ENCODE data around the gene LGI4.

LGI4 gene

DNA sequence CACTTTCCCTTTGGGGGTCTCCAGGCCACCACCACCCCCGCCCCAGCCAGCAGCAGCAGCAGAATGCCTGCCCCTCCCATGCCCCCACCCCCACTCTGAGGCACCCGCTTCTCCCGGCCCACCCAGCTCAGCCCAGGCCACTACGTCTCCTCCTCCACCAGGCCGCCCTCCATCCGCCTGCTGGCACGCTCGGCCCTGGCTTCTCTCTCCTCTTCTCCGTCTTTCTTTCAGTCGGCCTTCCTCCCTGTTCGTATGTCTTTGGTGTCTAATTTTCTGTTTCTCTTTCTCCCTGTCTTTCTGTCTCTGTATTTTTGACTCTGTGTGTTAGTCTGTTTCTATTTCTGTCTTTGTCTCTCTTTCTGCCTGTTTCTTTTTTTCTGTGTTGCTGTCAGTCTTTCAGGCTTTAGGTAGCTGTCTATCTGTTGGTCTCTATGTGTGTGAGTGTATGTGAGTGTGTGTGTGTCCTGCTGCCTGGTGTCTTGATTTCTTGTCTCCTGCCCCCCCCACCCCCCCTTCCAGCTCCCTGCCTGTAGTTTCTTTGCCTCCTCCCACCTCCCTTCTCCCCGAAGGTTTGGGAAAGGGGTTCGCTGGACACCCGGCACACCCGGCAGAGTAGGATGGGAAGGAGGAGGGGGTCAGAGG, at the start of gene LGI4:
TSS of gene LGI4 (minus strand) at position 459 of the 642 bp plus-strand sequence. CDS start at position 80, 379 bp downstream.
- DNase-seq: peak in 4 of 56 donors; percentile 17 to 52 (median 30)

DNA sequence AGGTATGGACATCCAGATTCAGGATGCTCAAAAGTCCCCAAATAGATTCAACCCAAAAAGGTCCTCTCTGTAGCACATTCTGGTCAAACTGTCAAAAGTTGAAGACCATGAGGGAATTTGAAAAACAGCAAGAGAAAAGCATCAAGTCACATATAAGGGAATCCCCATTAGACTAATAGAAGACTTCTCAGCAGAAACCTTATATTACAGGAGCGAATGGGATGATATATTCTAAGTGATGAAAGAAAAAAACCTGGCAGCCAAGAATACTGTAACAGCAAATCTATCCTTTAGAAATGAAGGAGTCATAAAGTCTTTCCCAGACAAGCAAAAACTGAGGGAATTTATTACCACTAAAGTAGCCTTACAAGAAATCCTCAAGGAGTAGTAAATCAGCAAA, 49.4 kb upstream of the LGI4 start:
- DNase-seq: no peak

DNA sequence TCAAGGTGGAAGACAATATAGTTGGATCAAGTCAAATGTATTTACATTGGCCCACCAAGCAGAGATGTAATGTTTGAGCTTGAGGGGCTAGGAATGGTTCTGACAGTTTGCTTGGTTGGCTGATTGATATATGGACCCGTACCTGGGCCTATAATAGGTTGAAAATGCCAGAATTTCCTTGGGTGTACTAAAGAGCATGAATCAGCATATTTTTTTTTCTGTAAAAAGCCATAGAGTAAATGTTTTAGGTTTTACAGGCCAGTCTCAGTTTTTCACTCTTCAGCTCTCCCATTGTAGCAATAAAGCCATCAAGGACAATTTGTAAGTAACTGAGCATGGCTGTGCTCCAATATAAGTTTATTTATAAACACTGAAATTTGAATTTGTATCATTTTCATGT, 46.5 kb upstream of the LGI4 start:
- DNase-seq: no peak

DNA sequence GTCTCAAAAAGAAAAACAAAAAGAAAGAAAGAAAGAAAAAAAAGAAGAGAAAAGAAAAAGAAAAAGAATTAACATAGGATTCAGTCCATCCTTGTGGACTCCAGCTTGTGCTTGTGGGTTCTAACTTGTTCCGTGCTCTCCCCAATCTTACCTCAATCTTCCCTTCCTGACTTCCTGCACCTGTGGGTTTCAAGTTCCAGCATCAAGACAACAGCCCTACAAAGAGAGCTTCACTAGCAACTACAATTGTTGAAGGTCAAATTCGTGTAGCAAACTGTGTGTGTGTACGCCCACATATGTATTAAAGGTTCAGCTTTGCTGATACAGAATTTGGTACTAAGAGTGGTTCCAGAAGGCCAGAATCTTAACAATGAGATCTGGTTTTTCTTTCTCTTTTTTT, 45.0 kb upstream of the LGI4 start:
- no peak for DNase-seq

DNA sequence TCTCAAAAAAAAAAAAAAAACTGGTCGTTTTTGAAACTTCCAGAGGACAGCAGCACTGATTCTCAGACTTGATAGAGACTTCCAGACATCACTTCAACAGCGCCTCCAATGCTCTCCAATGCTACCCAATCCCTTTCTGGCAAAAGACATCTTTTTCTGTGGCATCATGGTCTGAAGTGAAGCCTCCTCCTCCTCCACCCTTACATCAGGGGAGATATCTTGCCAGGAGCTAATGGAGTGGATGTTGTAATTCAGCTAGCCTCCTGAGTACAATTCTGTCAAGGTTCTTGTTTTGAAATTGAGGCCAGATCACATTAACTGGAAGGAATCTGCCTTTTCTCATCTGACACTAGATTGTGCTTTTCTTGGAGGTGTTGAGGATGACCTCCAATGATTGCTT, 43.8 kb upstream of the LGI4 start:
- no peak for DNase-seq

DNA sequence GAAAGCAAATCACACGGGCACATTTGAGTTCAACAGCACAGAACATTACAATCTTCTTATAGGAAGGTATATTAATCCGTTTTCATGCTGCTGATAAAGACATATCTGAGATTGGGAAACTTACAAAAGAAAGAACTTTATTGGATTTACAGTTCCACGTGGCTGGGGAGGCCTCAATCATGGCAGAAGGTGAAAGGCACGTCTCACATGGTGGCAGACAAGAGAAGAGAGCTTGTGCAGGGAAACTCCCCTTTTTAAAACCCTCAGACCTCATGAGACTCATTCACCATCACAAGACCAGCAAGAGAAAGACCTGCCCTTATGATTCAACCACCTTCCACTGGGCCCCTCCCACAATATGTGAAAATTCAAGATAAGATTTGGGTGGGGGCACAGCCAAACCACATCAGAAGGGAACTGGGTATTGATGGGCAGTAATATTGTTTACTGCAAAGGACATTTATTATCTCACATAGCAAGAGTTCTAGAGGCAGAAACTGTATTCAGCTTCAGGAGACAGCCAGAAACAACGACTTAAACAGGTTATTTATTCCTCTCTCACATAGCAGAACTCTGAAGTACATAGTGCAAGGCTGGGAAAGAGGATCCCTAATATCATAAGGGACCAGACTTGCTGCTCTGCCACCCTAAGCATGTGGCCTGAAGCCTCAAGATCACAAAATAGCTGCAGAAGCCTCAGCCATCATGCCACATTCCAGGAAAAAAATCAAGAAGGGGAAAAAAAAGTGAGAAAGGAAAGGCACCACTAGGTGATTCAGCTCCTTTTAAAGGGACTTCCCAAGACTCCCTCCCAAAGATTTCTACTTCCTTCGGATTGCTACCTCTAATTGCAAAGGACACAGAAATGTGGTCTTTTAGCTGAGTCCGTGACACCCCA, 42.8 kb upstream of the LGI4 start:
- no peak for DNase-seq

DNA sequence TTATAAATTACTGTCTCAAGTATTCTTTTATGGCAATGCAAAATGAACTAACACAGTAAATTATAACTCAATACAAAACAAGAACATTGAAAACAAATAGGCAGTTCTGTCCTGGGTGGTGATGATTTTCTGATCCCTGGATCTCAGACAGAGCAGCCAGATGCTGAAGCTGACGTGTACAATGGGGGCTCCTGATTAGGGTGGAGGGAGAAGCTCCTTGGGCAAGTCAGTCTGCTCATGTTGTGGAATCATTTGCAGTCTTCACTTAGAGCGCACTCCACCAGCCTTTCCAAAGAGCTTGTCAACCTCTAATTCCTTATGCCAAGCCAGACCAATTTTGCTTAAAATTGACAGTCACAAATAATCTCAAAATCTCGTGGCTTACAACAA, 41.3 kb upstream of the LGI4 start:
- DNase-seq: no peak

DNA sequence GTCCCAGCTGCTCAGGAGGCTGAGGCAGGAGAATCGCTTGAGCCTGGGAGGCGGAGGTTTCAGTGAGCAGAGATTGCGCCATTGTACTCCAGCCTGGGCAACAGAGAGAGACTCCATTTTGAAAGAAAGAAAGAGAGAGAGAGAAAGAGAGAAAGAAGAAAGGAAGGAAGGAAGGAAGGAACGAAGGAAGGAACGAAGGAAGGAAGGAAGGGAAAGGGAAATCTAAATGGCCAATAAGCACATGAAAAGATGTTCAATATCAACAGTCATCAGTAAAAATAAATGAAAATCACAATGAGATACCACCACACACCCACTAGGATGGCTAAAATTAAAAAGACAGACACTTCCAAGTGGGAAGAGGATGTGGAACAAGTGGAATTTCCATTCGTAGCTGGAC, 39.4 kb upstream of the LGI4 start:
- no peak for DNase-seq

DNA sequence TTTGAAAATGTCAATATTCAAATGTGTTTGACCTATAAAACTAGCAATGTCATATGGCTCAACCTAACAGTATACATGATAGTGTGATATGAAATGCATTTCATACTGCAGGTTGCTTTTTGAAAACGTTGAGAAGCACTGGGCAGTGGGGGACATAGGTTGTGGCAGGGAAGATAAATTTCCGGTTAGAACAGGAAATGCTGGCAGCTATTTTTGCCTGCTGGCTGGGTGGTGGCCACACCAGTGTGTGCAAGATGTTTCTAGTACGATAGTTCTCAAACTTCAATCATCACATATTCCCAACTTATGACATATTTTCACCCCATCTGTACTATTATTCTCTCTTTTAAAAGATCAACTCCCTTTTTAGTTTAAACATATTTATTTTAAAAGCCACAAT, 36.9 kb upstream of the LGI4 start:
- DNase-seq: no peak

DNA sequence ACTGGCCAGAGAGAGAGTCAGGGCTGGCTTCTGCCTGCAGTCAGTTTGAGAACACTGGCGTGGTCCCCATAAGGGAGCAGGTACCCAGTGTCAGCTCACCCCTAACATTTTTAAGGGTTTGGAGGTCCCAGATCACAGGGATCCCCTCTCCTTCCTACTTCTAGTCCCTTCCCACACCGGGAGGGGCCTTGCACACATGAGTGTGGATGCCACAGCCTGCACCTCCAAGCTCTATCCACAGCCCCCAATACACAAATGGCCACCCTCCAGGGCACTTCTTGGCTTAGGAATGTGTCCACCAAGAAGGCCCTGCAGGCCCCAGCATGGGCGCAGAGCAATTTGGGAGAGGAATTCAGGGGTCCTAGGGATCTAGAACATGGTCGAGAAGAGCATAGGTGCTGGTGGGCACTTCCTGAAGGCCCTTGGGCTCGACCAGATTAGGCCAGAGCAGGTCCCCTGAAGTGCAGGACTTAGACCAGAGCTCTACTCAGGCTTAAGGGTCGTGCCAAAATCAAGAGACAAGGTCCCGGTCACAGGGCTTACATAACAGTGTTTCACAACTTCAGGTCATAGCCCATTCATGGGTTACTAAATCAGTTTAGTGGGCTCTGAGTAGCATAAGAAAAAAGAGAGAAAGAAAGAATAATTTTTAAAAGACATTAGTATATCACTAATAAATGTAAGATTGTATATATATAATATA, 35.7 kb upstream of the LGI4 start:
- no peak for DNase-seq

DNA sequence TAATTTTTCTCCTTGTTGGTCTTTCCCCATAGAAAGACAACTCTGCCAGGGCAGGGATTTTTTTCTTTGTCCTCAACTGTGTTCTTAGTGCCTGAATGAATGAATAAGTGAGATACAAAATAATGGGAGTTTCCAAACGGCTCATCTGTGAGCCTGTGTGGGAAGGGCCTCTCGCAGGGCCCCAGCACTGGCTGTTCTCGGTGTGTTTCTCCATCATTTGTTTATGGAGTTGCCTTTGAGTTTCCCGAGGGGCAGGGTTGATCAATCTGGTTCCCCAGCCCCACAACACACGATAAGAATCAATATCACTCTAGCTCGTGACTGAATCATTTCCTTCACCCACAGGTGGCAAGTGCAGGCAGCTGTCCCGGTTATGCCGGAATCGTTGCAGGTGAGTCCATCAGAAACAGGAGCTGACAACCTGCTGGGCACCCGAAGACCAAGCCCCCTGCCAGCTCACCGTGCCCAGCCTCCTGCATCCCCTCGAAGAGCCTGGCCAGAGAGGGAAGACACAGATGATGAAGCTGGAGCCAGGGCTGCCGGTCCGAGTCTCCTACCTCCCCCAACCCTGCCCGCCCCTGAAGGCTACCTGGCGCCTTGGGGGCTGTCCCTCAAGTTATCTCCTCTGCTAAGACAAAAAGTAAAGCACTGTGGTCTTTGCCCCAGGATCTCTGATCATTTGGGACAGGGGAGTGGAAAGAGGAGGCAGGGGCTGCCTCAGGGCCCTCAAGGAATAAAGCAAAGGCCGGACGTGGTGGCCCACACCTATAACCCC, 34.5 kb upstream of the LGI4 start:
- DNase-seq: no peak

DNA sequence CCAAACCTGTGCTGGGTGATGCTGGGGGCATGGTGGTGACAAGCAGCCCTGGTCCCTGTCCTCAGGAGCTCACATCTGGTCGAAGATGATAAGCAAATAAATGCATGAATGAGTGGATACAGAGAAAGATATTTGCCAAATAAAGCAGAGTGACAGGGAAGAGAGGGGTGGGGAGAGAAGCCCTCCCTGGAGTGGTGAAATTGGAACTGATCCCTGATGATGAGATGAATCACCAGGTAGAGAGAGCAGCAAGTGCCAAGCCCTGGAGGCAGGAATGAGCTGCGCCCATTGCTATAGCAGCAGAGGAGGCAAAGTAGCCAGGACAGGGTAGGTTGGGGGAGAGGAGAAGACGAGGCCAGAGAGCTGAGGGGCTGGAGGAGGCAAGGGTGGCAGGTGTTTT, 33.3 kb upstream of the LGI4 start:
- no peak for DNase-seq

DNA sequence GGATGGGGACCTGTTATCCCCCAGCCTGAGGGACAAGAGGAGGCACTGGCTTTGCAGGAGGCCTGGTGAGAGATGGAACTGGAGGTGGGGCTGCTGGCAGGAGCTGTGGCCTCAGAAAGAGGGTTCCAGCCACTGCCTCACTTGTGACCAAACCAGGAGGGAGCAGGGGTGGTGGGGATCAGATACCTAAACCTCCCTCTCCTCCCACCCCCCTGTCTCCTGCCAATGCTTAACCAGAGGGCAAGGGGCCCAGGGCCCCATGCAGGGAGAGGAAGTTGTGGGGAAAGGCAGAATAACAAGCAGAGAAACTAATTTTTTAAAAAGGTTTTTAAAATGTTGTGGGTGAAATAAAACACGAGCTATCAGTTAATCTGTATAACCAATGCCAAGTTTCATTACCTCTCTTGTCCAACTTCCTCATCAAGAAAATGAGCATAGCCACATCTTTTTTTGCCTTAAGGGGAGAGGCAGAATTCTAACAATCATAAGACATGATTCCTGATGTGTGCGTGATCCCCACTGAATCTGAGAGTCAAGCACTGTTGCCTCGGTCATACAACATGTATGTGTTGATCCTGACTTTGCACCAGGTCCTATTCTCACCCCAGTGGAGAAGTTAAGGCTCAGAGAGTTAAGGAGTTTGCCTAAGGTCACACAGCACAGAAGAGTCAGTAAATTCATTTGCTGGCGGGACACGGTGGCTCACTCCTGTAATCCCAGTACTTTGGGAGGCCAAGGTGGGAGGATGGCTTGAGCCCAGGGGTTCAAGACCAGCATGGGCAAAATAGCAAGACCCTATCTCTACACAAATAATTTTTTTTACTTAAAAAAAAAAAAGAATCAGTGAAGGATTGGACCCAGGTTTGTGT, 32.6 kb upstream of the LGI4 start:
- no peak for DNase-seq

DNA sequence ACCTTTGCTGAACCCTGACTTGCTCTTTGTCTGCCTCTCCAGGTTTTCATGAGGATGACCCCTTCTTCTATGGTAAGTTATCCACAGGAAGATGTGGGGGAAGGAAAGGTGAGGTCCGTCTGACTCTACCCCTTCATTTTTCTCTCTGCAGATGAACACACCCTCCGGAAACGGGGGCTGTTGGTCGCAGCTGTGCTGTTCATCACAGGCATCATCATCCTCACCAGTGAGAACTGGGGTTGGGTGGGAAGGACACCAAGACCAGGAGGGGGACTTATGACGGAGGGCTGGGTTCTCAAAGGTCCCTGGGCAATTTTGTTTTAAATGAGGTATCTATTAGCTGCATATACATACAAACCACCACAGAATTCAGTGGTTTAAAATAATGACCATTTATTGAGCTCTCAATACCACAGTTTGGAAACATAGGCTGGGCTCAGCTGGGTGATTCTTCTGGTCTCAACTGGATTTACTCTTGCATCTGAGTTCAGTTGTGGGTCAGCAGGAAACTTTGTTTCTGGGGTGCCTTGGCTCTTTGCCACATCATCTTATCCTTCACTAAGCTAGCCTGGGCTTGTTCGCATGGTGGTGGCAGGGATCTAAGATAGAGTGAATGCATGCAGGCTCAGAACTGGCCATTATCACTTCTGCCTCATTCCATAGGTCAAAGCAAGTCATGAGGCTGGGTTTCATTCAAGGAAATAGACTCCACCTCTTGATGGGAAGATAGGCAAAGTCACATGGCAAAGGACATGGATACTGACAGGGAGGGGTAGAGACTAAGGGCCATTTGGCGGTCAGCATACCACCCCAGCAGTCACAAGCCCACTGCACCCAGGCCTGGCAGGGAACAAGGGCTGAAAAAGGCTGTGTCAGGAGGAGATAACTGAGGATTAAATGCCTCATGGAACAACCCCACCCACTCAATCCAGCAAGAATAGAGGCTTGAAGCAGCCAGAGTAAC, 31.5 kb upstream of the LGI4 start:
- DNase-seq: no peak

DNA sequence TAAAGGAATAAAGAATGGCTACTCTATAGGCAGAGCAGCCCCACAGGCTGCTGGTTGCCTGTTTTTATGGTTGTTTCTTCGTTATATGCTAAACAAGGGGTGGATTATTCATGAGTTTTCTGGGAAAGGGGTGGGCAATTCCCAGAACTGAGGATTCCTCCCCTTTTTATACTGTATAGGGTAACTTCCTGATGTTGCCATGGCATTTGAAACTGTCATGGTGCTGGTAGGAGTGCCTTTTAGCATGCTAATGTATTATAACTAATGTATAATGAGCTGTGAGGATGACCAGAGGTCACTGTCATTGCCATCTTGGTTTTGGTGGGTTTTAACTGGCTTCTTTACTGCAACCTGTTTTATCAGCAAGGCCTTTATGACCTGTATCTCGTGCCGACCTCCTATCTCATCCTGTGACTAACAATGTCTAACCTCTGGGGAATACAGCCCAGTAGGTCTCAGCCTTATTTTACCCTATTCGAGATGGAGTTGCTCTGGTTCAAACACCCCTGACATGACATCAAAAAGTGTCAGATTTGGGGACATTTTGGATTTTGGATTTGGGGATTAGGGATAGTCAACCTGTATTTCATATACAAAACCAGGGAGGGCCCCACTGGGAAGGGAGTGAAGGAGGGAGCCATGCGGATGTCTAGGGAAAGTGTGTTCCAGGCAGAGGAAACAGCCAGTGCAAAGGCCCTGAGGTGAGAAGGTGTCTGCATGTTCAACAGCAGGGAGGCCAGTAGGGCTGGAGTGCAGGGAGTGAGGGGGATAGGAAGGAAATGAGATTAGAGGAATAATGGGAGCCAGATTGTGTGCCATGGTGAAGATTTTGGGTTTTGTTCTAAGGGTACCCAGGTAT, 30.6 kb upstream of the LGI4 start:
- no peak for DNase-seq

DNA sequence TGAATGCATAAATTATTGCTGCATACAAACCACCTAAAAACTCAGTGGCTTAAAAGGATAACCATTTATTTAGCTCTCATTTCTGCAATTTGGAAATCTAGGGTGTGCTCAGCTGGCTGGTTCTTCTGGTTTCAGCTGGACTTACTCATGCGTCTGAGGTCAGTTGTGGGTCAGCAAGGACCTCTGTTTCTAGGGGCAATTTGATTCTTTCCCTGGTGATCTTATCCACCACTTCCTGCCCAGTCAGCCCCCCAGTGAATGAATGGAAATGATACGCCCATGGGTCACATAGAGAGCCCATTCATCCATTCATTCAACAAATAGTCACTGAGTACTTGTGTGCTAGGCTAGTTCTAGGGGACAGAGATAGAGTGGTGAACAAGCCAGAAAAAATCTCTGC, 29.6 kb upstream of the LGI4 start:
- no peak for DNase-seq

DNA sequence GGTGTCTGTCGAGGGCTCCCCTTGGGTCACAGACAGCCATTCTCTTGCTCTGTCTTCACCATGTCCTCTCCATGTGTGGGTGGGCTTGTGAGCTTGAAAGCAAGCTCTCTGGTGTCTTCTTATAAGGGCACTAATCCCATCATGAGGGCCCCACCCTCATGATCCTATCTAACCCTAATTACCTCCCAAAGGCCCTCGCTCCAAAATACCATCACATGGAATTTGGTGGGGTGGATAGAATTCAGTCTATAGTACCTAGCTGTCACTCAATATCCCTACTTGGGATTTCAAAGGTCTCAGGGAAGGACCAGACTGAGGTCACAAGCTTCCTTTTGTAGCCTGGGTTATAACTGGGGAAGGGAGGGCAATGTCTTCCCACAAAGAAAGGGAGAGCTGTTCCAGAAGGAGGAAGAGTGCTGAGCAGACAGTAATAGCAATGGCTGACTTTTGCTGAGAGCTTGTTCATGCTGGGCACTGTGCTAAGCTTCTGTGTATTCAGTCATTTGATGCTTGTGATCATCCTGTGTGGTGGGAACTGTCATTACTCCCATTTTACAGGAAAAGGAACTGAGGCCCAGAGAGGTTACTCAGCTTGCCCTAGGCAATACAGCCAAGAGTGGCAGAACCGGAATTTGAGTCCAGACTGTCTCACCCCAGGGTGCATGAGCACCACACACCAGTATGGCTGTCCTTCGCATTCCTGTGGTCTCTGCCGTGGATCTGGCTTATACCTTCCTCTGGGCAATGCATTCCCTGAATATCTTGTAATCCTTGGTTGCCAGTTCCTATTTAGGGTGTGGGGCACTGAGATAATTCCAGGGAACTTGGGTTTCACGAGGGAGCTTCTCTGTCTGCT, 27.8 kb upstream of the LGI4 start:
- no peak for DNase-seq

DNA sequence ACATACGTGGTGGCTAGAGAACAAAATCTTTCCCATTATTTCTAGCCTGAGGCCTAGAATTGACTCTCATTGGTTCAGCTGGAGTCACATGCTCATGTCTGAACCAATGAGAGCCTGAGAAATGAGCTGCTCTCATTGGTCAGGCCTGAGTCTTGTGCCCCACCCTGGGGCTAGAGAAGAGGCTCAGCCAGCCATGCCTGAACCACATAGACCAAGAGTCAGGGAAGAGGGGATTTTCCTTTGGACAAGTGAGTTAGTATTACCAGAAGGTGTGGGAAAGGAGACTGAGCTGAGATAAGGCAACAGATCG, 26.5 kb upstream of the LGI4 start:
- DNase-seq: no peak
